Mammary epithelial cell (primary cell): ENCODE data around the gene SDR42E1.

Experiments
- CTCF ChIP-seq, 2 donors: IDR thresholded peaks in 1 of 2; conservative IDR thresholded peaks in 1 of 2; 2 replicates each; pipeline ENCODE4 v1.5.1; 2011 to 2012; ENCODE audit warnings: inconsistent platforms in 2 of 2, low read length in 2 of 2, mild to moderate bottlenecking in 2 of 2, control low read depth in 1 of 2, low read depth in 1 of 2; ENCODE audit not compliant: insufficient read depth in 1 of 2; ENCODE audit errors: extremely low read depth in 1 of 2
- EZH2 ChIP-seq: IDR thresholded peaks from 2 replicates; pipeline ENCODE4 v1.6.1; 2012; ENCODE audit warnings: low read length, inconsistent platforms, borderline replicate concordance

- TF ChIP-seq CTCF (conservative IDR thresholded peaks at IDR 0.05 in 1 of 2, IDR thresholded peaks at IDR 0.05 in 1 of 2; ENCODE audit: extremely low read depth in 1 of 2, insufficient read depth in 1 of 2, low read depth in 1 of 2, low read length in 2 of 2): no peak
- no peak for TF ChIP-seq EZH2
Observed at GRCh38 chr16:82037251-82037650, 26.0 kb upstream of the SDR42E1 start.
